Astrocyte (in vitro differentiated cells and primary cell): Measurements from ENCODE around the gene DNAJB1. TPM values are rescaled to one million over a fixed set of nuclear protein-coding genes. Genes with fewer than 3 reads are reported as not detected.
A peak's percentile ranks its signal among the peaks of the same experiment; 100 is the strongest.

ENCODE experiments used
- DNase-seq: peaks from one replicate; pipeline ENCODE4 v3.0.0-alpha.2; 2010; ENCODE audit warnings: low read depth
- FAIRE-seq: peaks from 2 replicates; lab custom pipeline; 2011; peaks lifted over from hg19 to GRCh38; lab: Jason Lieb, UNC
- H2AFZ ChIP-seq: 2 replicates; pipeline ENCODE4 v1.6.0; 2012; ENCODE audit warnings: low read depth, low read length, inconsistent platforms
- H3K27ac ChIP-seq: 2 replicates; pipeline ENCODE4 v1.5.1; 2011; ENCODE audit warnings: low read depth, low read length, inconsistent platforms
- H3K27me3 ChIP-seq: 2 replicates; pipeline ENCODE4 v1.6.0; 2011; ENCODE audit warnings: low read length, inconsistent platforms; ENCODE audit not compliant: insufficient read depth
- H3K36me3 ChIP-seq: 2 replicates; pipeline ENCODE4 v1.5.1; 2011; ENCODE audit warnings: low read length, inconsistent platforms; ENCODE audit not compliant: insufficient read depth
- H3K4me1 ChIP-seq: 2 replicates; pipeline ENCODE4 v1.5.1; 2011; ENCODE audit warnings: low read length, inconsistent platforms; ENCODE audit not compliant: insufficient read depth
- H3K4me2 ChIP-seq: 2 replicates; pipeline ENCODE4 v1.6.0; 2012; ENCODE audit warnings: low read length, inconsistent platforms
- H3K4me3 ChIP-seq: 2 replicates; pipeline ENCODE4 v1.5.1; 2011; ENCODE audit warnings: low read depth, mild to moderate bottlenecking, low read length, inconsistent platforms; ENCODE audit not compliant: insufficient read depth
- H3K79me2 ChIP-seq: 2 replicates; pipeline ENCODE4 v1.6.0; 2012; ENCODE audit warnings: mild to moderate bottlenecking, low read length, inconsistent platforms; ENCODE audit not compliant: insufficient read depth
- H3K9ac ChIP-seq: 2 replicates; pipeline ENCODE4 v1.6.0; 2012; ENCODE audit warnings: mild to moderate bottlenecking, low read length, inconsistent platforms
- H3K9me3 ChIP-seq: 2 replicates; pipeline ENCODE4 v1.5.1; 2012; ENCODE audit warnings: low read depth, mild to moderate bottlenecking, low read length, inconsistent platforms; ENCODE audit not compliant: insufficient read depth
- H4K20me1 ChIP-seq: 2 replicates; pipeline ENCODE4 v1.6.0; 2012; ENCODE audit warnings: low read length, inconsistent platforms; ENCODE audit not compliant: insufficient read depth
- H3K27ac Mint-ChIP-seq: one replicate; pipeline ENCODE4 v1.8.0; 2021; ENCODE audit warnings: mild to moderate bottlenecking, mixed read lengths; ENCODE audit not compliant: unreplicated experiment
- H3K27me3 Mint-ChIP-seq: one replicate; pipeline ENCODE4 v1.8.0; 2021; ENCODE audit warnings: low read depth, mixed read lengths; ENCODE audit not compliant: unreplicated experiment
- H3K36me3 Mint-ChIP-seq: one replicate; pipeline ENCODE4 v1.8.0; 2021; ENCODE audit warnings: low read depth, mixed read lengths; ENCODE audit not compliant: unreplicated experiment
- H3K4me1 Mint-ChIP-seq: one replicate; pipeline ENCODE4 v1.8.0; 2021; ENCODE audit warnings: low read depth, mixed read lengths; ENCODE audit not compliant: unreplicated experiment
- H3K4me3 Mint-ChIP-seq: one replicate; pipeline ENCODE4 v1.8.0; 2021; ENCODE audit warnings: mild to moderate bottlenecking, moderate library complexity, mixed read lengths; ENCODE audit not compliant: unreplicated experiment
- H3K9me3 Mint-ChIP-seq: one replicate; pipeline ENCODE4 v1.8.0; 2021; ENCODE audit warnings: mild to moderate bottlenecking, mixed read lengths; ENCODE audit not compliant: unreplicated experiment
- EZH2 ChIP-seq: IDR thresholded peaks from 2 replicates; pipeline ENCODE4 v1.6.1; 2012; ENCODE audit warnings: mild to moderate bottlenecking, low read length, inconsistent platforms; ENCODE audit not compliant: insufficient read depth
- total RNA-seq: library from RNA; stranded (reverse); gene quantifications from 2 replicates; pipeline ENCODE4 v1.2.1, GENCODE V29; 2021
- TF ChIP-seq, protein P1 (sequence below): IDR thresholded peaks from 2 replicates; pipeline ENCODE4 v1.5.1; 2011; ENCODE audit warnings: low read depth, mild to moderate bottlenecking, inconsistent platforms, low read length, moderate library complexity; ENCODE audit not compliant: insufficient read depth

The DNAJB1 gene
- total RNA-seq, 1 donor from 2014 or later: 105 TPM

DNA sequence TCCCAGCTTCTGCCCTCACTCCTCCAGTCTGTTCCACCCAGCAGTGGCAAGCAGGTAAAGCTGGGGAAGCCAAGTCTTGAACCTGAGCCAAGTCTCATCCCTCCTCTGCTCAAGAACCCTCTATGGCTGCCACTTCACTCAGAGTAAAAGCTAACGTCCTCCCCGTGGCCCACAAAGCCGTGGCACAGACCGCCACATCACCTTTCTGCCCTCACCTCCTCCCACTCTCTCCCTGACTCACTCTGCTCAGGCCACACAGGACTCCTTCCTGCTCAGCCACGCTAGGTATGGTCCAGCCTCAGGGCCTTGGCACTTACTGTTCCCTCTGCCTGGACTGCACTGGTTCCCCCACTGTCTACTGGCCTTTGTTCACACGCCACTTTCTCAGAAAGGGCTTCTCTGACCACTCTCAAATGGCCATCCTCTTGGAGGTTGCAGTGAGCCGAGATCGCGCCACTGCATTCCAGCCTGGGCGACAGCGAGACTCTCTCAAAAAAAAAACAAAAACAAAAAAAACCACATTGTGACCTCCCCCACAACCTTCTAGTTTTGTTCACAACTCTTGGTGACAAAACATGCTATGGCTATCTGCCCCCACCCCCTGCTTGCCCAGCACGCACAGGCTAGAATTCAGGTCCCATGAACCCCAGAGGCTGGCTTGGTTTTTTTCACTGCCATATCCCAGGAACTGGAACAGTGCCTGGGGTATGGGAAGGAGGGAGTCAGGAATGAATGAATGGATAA is 37.9 kb upstream of the DNAJB1 start:
- H3K27me3 Mint-ChIP-seq: no peaks in the 10 kb centered on the region
- DNase-seq: peak; percentile 68
- peak overlapping the region; percentile 87 for H3K27ac Mint-ChIP-seq
- H3K4me1 Mint-ChIP-seq: peaks cover 14% of the 10 kb centered on the region
- no peaks in the 10 kb centered on the region for H3K9me3 Mint-ChIP-seq
- H3K36me3 ChIP-seq: no peaks in the 10 kb centered on the region
- H3K4me1 ChIP-seq: peaks cover 14% of the 10 kb centered on the region
- peak overlapping the region; percentile 81 for H3K4me2 ChIP-seq
- H4K20me1 ChIP-seq: peaks cover 40% of the 10 kb centered on the region
- TF ChIP-seq, protein P1, sequence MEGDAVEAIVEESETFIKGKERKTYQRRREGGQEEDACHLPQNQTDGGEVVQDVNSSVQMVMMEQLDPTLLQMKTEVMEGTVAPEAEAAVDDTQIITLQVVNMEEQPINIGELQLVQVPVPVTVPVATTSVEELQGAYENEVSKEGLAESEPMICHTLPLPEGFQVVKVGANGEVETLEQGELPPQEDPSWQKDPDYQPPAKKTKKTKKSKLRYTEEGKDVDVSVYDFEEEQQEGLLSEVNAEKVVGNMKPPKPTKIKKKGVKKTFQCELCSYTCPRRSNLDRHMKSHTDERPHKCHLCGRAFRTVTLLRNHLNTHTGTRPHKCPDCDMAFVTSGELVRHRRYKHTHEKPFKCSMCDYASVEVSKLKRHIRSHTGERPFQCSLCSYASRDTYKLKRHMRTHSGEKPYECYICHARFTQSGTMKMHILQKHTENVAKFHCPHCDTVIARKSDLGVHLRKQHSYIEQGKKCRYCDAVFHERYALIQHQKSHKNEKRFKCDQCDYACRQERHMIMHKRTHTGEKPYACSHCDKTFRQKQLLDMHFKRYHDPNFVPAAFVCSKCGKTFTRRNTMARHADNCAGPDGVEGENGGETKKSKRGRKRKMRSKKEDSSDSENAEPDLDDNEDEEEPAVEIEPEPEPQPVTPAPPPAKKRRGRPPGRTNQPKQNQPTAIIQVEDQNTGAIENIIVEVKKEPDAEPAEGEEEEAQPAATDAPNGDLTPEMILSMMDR: no peak
- no peak for TF ChIP-seq EZH2
- H3K9ac ChIP-seq: peak overlapping the region; percentile 33
- H3K4me3 Mint-ChIP-seq: no peak overlapping the region
- no peaks in the 10 kb centered on the region for H3K9me3 ChIP-seq
- H3K36me3 Mint-ChIP-seq: peaks cover 1% of the 10 kb centered on the region
- peaks cover 26% of the 10 kb centered on the region for H3K79me2 ChIP-seq
- H3K27me3 ChIP-seq: no peaks in the 10 kb centered on the region
- no peak overlapping the region for H3K4me3 ChIP-seq
- FAIRE-seq: no peak
- peak overlapping the region; percentile 1 for H3K27ac ChIP-seq
- H2AFZ ChIP-seq: peak overlapping the region; percentile 20

DNA sequence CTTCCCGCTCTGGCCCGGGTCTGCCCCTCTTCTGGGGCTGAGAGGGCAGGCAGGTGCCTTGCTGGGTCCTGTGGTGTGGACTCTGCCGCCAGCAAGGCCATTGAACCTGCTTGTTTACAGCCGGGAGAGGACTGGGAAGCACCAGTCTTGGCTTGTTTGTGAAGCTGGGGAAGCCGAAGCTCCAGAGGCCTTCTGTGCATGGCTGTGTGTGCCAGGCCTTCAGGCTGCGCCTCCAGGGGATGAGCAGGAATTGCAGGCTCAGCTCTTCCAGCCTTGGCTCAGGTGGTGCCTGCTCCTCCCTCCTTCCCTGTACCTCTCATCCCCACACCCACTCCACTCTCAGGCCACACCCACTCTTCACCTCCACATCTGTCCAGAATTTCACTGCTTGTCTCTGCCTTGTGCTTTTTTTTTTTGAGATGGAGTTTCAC is 36.2 kb upstream of the DNAJB1 start:
- Histone ChIP-seq H4K20me1 (peaks cover 40% of the 10 kb centered on the region), H3K4me3 (no peak overlapping the region), H3K36me3 (no peaks in the 10 kb centered on the region), H3K4me2 (no peak overlapping the region), H3K27ac (no peak overlapping the region), H3K9me3 (no peaks in the 10 kb centered on the region), H3K4me1 (peaks cover 7% of the 10 kb centered on the region), H3K27me3 (no peaks in the 10 kb centered on the region), H3K9ac (no peak overlapping the region), H3K79me2 (peaks cover 17% of the 10 kb centered on the region), H2AFZ (no peak overlapping the region)
- H3K9me3 Mint-ChIP-seq: no peaks in the 10 kb centered on the region
- FAIRE-seq (no peak), DNase-seq (no peak)
- TF ChIP-seq, protein P1: no peak
- no peak for TF ChIP-seq EZH2
- H3K27ac Mint-ChIP-seq: no peak overlapping the region
- no peaks in the 10 kb centered on the region for H3K27me3 Mint-ChIP-seq
- peaks cover 1% of the 10 kb centered on the region for H3K36me3 Mint-ChIP-seq
- H3K4me1 Mint-ChIP-seq: peaks cover 19% of the 10 kb centered on the region
- no peak overlapping the region for H3K4me3 Mint-ChIP-seq

- Mint-ChIP-seq H3K27ac (no peak overlapping the region), H3K27me3 (no peaks in the 10 kb centered on the region)
- peaks cover 1% of the 10 kb centered on the region for H3K36me3 ChIP-seq
Observed at GRCh38 chr19:14553939-14554243, 35.7 kb upstream of the DNAJB1 start.

More at GRCh38 chr19:14553939-14554243, 35.7 kb upstream of the DNAJB1 start:
- FAIRE-seq (no peak), DNase-seq (no peak)
- Histone ChIP-seq H3K79me2 (peaks cover 15% of the 10 kb centered on the region), H3K27ac (no peak overlapping the region), H4K20me1 (peaks cover 39% of the 10 kb centered on the region), H3K4me1 (peaks cover 7% of the 10 kb centered on the region), H3K4me2 (no peak overlapping the region), H3K9me3 (no peaks in the 10 kb centered on the region), H3K9ac (no peak overlapping the region), H3K27me3 (no peaks in the 10 kb centered on the region), H3K4me3 (no peak overlapping the region), H2AFZ (no peak overlapping the region)
- Mint-ChIP-seq H3K4me1 (peaks cover 19% of the 10 kb centered on the region), H3K36me3 (peaks cover 1% of the 10 kb centered on the region), H3K9me3 (no peaks in the 10 kb centered on the region), H3K4me3 (no peak overlapping the region)
- no peak for TF ChIP-seq EZH2
- TF ChIP-seq, protein P1: no peak
